ENCODE results near the gene CLDN20.

CLDN20 gene

GRCh38 chr6:155316419-155316818 is 52.6 kb downstream of the CLDN20 start:
- TF ChIP-seq L3MBTL2 (conservative IDR thresholded peaks at IDR 0.05): no peak
- no peak for TF ChIP-seq CTBP1 (IDR thresholded peaks at IDR 0.05; ENCODE audit: borderline replicate concordance)
- TF ChIP-seq ELF4 (IDR thresholded peaks at IDR 0.05): no peak
- TF ChIP-seq SP1 (IDR thresholded peaks at IDR 0.05): no peak
- no peak for TF ChIP-seq HDGF (IDR thresholded peaks at IDR 0.05; ENCODE audit: borderline replicate concordance)
- TF ChIP-seq BHLHE40 (IDR thresholded peaks at IDR 0.05; ENCODE audit: borderline replicate concordance): no peak
- no peak for TF ChIP-seq NFRKB (IDR thresholded peaks at IDR 0.05)
- TF ChIP-seq PKNOX1 (IDR thresholded peaks at IDR 0.05): no peak
- TF ChIP-seq FOXA1 (IDR thresholded peaks at IDR 0.05): no peak
- TF ChIP-seq ARNT (IDR thresholded peaks at IDR 0.05): no peak
- no peak for TF ChIP-seq TARDBP (IDR thresholded peaks at IDR 0.05)
- no peak for TF ChIP-seq SUZ12 (IDR thresholded peaks at IDR 0.05)
- no peak for TF ChIP-seq ZNF384 (IDR thresholded peaks at IDR 0.05)
- POLR2A ChIA-PET: no interaction called here
- no peak for DNase-seq (ENCODE audit: extremely low spot score)
- CTCF ChIA-PET: interaction anchor here (0.5 to 1.0 kb wide), 4 partner anchors 11 to 1657 kb away, joined by 3 read pairs; no protein-coding TSS in a partner anchor

- DNase-seq (ENCODE audit: extremely low spot score): no peak
- TF ChIP-seq L3MBTL2 (conservative IDR thresholded peaks at IDR 0.05) (no peak), CTBP1 (IDR thresholded peaks at IDR 0.05; ENCODE audit: borderline replicate concordance) (no peak), FOXK2 (IDR thresholded peaks at IDR 0.05) (no peak), ZNF384 (IDR thresholded peaks at IDR 0.05) (no peak), FOXM1 (IDR thresholded peaks at IDR 0.05; ENCODE audit: borderline replicate concordance) (no peak), FOXA1 (IDR thresholded peaks at IDR 0.05) (no peak), ARNT (IDR thresholded peaks at IDR 0.05) (no peak), SUZ12 (IDR thresholded peaks at IDR 0.05) (no peak), SP1 (IDR thresholded peaks at IDR 0.05) (no peak), ELF4 (IDR thresholded peaks at IDR 0.05) (no peak), TARDBP (IDR thresholded peaks at IDR 0.05) (no peak), LEF1 (IDR thresholded peaks at IDR 0.05; ENCODE audit: borderline replicate concordance) (no peak), NFRKB (IDR thresholded peaks at IDR 0.05) (no peak), BHLHE40 (IDR thresholded peaks at IDR 0.05; ENCODE audit: borderline replicate concordance) (no peak)
- POLR2A ChIA-PET: no interaction called here
- CTCF ChIA-PET: interaction anchor here (0.5 to 0.7 kb wide), 2 partner anchors 736 to 1621 kb away, joined by 3 to 4 read pairs; no protein-coding TSS in a partner anchor
Observed at GRCh38 chr6:155317186-155317585, 53.4 kb downstream of the CLDN20 start.

GRCh38 chr6:155319902-155320301 is 56.1 kb downstream of the CLDN20 start:
- TF ChIP-seq FOXA1 (IDR thresholded peaks at IDR 0.05) (no peak), FOXK2 (IDR thresholded peaks at IDR 0.05) (no peak), SP1 (IDR thresholded peaks at IDR 0.05) (no peak), L3MBTL2 (conservative IDR thresholded peaks at IDR 0.05) (no peak), HDGF (IDR thresholded peaks at IDR 0.05; ENCODE audit: borderline replicate concordance) (no peak), CTBP1 (IDR thresholded peaks at IDR 0.05; ENCODE audit: borderline replicate concordance) (no peak), LEF1 (IDR thresholded peaks at IDR 0.05; ENCODE audit: borderline replicate concordance) (no peak), ELF4 (IDR thresholded peaks at IDR 0.05) (no peak)
- CTCF ChIA-PET: no interaction called here
- no peak for DNase-seq (ENCODE audit: extremely low spot score)
- POLR2A ChIA-PET: no interaction called here

- TF ChIP-seq HDGF (IDR thresholded peaks at IDR 0.05; ENCODE audit: borderline replicate concordance) (no peak), TARDBP (IDR thresholded peaks at IDR 0.05) (no peak), SUZ12 (IDR thresholded peaks at IDR 0.05) (no peak), CTBP1 (IDR thresholded peaks at IDR 0.05; ENCODE audit: borderline replicate concordance) (no peak), LEF1 (IDR thresholded peaks at IDR 0.05; ENCODE audit: borderline replicate concordance) (no peak), L3MBTL2 (conservative IDR thresholded peaks at IDR 0.05) (no peak), ZNF384 (IDR thresholded peaks at IDR 0.05) (no peak), ARNT (IDR thresholded peaks at IDR 0.05) (no peak), SP1 (IDR thresholded peaks at IDR 0.05) (no peak), FOXK2 (IDR thresholded peaks at IDR 0.05) (no peak), FOXA1 (IDR thresholded peaks at IDR 0.05) (no peak), ELF4 (IDR thresholded peaks at IDR 0.05) (no peak), NFRKB (IDR thresholded peaks at IDR 0.05) (no peak)
- CTCF ChIA-PET: no interaction called here
Observed at GRCh38 chr6:155324172-155324571, 60.4 kb downstream of the CLDN20 start.

GRCh38 chr6:155324993-155325392 is 61.2 kb downstream of the CLDN20 start:
- DNase-seq (ENCODE audit: extremely low spot score): no peak
- TF ChIP-seq ARNT (IDR thresholded peaks at IDR 0.05) (no peak), ELF4 (IDR thresholded peaks at IDR 0.05) (no peak), FOXK2 (IDR thresholded peaks at IDR 0.05) (no peak), NFRKB (IDR thresholded peaks at IDR 0.05) (no peak), TARDBP (IDR thresholded peaks at IDR 0.05) (no peak), L3MBTL2 (conservative IDR thresholded peaks at IDR 0.05) (no peak), LEF1 (IDR thresholded peaks at IDR 0.05; ENCODE audit: borderline replicate concordance) (no peak), SUZ12 (IDR thresholded peaks at IDR 0.05) (no peak), ZNF384 (IDR thresholded peaks at IDR 0.05) (no peak), FOXM1 (IDR thresholded peaks at IDR 0.05; ENCODE audit: borderline replicate concordance) (no peak)
- POLR2A ChIA-PET: no interaction called here
- CTCF ChIA-PET: no interaction called here

More at GRCh38 chr6:155324172-155324571, 60.4 kb downstream of the CLDN20 start:
- no peak for DNase-seq (ENCODE audit: extremely low spot score)
- POLR2A ChIA-PET: no interaction called here

GRCh38 chr6:155325700-155326516 is 62.1 kb downstream of the CLDN20 start:
- ChIA-PET POLR2A (no interaction called here), CTCF (no interaction called here)
- DNase-seq (ENCODE audit: extremely low spot score): no peak
- no peak for TF ChIP-seq HDGF (IDR thresholded peaks at IDR 0.05; ENCODE audit: borderline replicate concordance)
- no peak for TF ChIP-seq L3MBTL2 (conservative IDR thresholded peaks at IDR 0.05)
- TF ChIP-seq ELF4 (IDR thresholded peaks at IDR 0.05): no peak
- TF ChIP-seq FOXM1 (IDR thresholded peaks at IDR 0.05; ENCODE audit: borderline replicate concordance): no peak
- TF ChIP-seq FOXA1 (IDR thresholded peaks at IDR 0.05): no peak
- no peak for TF ChIP-seq ARNT (IDR thresholded peaks at IDR 0.05)
- no peak for TF ChIP-seq PKNOX1 (IDR thresholded peaks at IDR 0.05)
- no peak for TF ChIP-seq SUZ12 (IDR thresholded peaks at IDR 0.05)
- TF ChIP-seq LEF1 (IDR thresholded peaks at IDR 0.05; ENCODE audit: borderline replicate concordance): no peak
- TF ChIP-seq CTBP1 (IDR thresholded peaks at IDR 0.05; ENCODE audit: borderline replicate concordance): no peak
- TF ChIP-seq ZNF384 (IDR thresholded peaks at IDR 0.05): no peak
- no peak for TF ChIP-seq NFRKB (IDR thresholded peaks at IDR 0.05)
- TF ChIP-seq FOXK2 (IDR thresholded peaks at IDR 0.05): no peak
- TF ChIP-seq TARDBP (IDR thresholded peaks at IDR 0.05): no peak
- TF ChIP-seq BHLHE40 (IDR thresholded peaks at IDR 0.05; ENCODE audit: borderline replicate concordance): no peak
- TF ChIP-seq SP1 (IDR thresholded peaks at IDR 0.05): no peak

All from HEK293T (cell line).